H9 (cell line): ENCODE data around the gene PLCXD1. TPM values are rescaled to one million over a fixed set of nuclear protein-coding genes. Genes with fewer than 3 reads are reported as not detected.

Experiments used
- DNase-seq: peaks from one replicate; pipeline ENCODE4 v3.0.0-alpha.2; 2017
- H2AFZ ChIP-seq: one replicate; pipeline ENCODE4 v1.6.1; 2013; ENCODE audit warnings: mild to moderate bottlenecking, low read length, control low read depth, moderate library complexity
- H2AK5ac ChIP-seq: 2 replicates; pipeline ENCODE4 v1.6.1; 2013; ENCODE audit warnings: low read length, control low read depth, mixed read lengths; ENCODE audit not compliant: insufficient read length
- H2BK120ac ChIP-seq: one replicate; pipeline ENCODE4 v1.6.1; 2013; ENCODE audit warnings: low read depth, mild to moderate bottlenecking, low read length, control low read depth, inconsistent platforms; ENCODE audit not compliant: poor library complexity, severe bottlenecking
- H2BK12ac ChIP-seq: 2 replicates; pipeline ENCODE4 v1.6.1; 2013; ENCODE audit warnings: low read length, control low read depth, mixed read lengths, low read depth; ENCODE audit not compliant: insufficient read length
- H2BK15ac ChIP-seq: 2 replicates; pipeline ENCODE4 v1.6.1; 2013; ENCODE audit warnings: low read depth, low read length, control low read depth
- H2BK20ac ChIP-seq: one replicate; pipeline ENCODE4 v1.6.1; 2013; ENCODE audit warnings: low read depth, mild to moderate bottlenecking, low read length, control low read depth, inconsistent platforms; ENCODE audit not compliant: poor library complexity, severe bottlenecking
- H2BK5ac ChIP-seq: 2 replicates; pipeline ENCODE4 v1.6.1; 2013; ENCODE audit warnings: low read length, control low read depth, mixed read lengths; ENCODE audit not compliant: insufficient read length
- H3K14ac ChIP-seq: 2 replicates; pipeline ENCODE4 v1.6.1; 2013; ENCODE audit warnings: low read length, control low read depth; ENCODE audit not compliant: insufficient read depth
- H3K18ac ChIP-seq: 2 replicates; pipeline ENCODE4 v1.6.1; 2013; ENCODE audit warnings: low read depth, mild to moderate bottlenecking, mixed read lengths, low read length, control low read depth; ENCODE audit not compliant: insufficient read length
- H3K23ac ChIP-seq: 2 replicates; pipeline ENCODE4 v1.6.1; 2013; ENCODE audit warnings: low read length, control low read depth, mixed read lengths, low read depth; ENCODE audit not compliant: insufficient read length
- H3K23me2 ChIP-seq: 2 replicates; pipeline ENCODE4 v1.6.1; 2013; ENCODE audit warnings: low read depth, mild to moderate bottlenecking, mixed read lengths, low read length, control low read depth; ENCODE audit not compliant: insufficient read length, poor library complexity, severe bottlenecking
- H3K27ac ChIP-seq: 2 replicates; pipeline ENCODE4 v1.5.1; 2013; ENCODE audit warnings: low read length, control low read depth, mixed read lengths, low read depth; ENCODE audit not compliant: insufficient read length
- H3K27me3 ChIP-seq: 2 replicates; pipeline ENCODE4 v1.6.1; 2013; ENCODE audit warnings: low read length, control low read depth, inconsistent platforms; ENCODE audit not compliant: insufficient read depth
- H3K4ac ChIP-seq: 2 replicates; pipeline ENCODE4 v1.6.1; 2013; ENCODE audit warnings: low read depth, mild to moderate bottlenecking, control low read depth, inconsistent platforms, low read length, moderate library complexity
- H3K4me1 ChIP-seq: 2 replicates; pipeline ENCODE4 v1.6.1; 2013; ENCODE audit warnings: low read length, control low read depth, inconsistent platforms; ENCODE audit not compliant: insufficient read depth
- H3K4me2 ChIP-seq: 2 replicates; pipeline ENCODE4 v1.6.1; 2013; ENCODE audit warnings: low read length, control low read depth, mixed read lengths; ENCODE audit not compliant: insufficient read length, insufficient read depth
- H3K56ac ChIP-seq: 2 replicates; pipeline ENCODE4 v1.6.1; 2013; ENCODE audit warnings: low read depth, mild to moderate bottlenecking, mixed read lengths, low read length, control low read depth; ENCODE audit not compliant: insufficient read length
- H3K79me1 ChIP-seq: 2 replicates; pipeline ENCODE4 v1.6.1; 2013; ENCODE audit warnings: low read depth, mild to moderate bottlenecking, moderate library complexity, low read length, control low read depth, inconsistent platforms; ENCODE audit not compliant: insufficient read depth, poor library complexity, severe bottlenecking
- H3K79me2 ChIP-seq: 2 replicates; pipeline ENCODE4 v1.6.1; 2013; ENCODE audit warnings: low read length, control low read depth, inconsistent platforms; ENCODE audit not compliant: insufficient read depth
- H3K9ac ChIP-seq: 2 replicates; pipeline ENCODE4 v1.6.1; 2013; ENCODE audit warnings: low read length, control low read depth, mixed read lengths; ENCODE audit not compliant: insufficient read length; ENCODE audit errors: extremely low read depth
- H3K9me3 ChIP-seq: one replicate; pipeline ENCODE4 v1.6.1; 2013; ENCODE audit warnings: low read depth, low read length, inconsistent platforms; ENCODE audit not compliant: control insufficient read depth
- H3T11ph ChIP-seq: one replicate; pipeline ENCODE4 v1.6.1; 2013; ENCODE audit warnings: mild to moderate bottlenecking, low read length, control low read depth, inconsistent platforms
- H4K20me1 ChIP-seq: one replicate; pipeline ENCODE4 v1.6.1; 2013; ENCODE audit not compliant: control insufficient read depth, insufficient read length, insufficient read depth
- H4K5ac ChIP-seq: 2 replicates; pipeline ENCODE4 v1.6.1; 2013; ENCODE audit warnings: low read depth, mild to moderate bottlenecking, mixed read lengths, low read length, control low read depth; ENCODE audit not compliant: insufficient read length
- H4K8ac ChIP-seq: replicated peaks from 2 replicates; pipeline ENCODE4 v1.6.1; 2013; ENCODE audit warnings: low read length, control low read depth, mixed read lengths, low read depth; ENCODE audit not compliant: insufficient read length
- H4K91ac ChIP-seq: 2 replicates; pipeline ENCODE4 v1.6.1; 2013; ENCODE audit warnings: low read depth, mild to moderate bottlenecking, moderate library complexity, mixed read lengths, low read length, control low read depth; ENCODE audit not compliant: insufficient read length
- H3K27ac Mint-ChIP-seq, 3 experiments: 2 replicates in 2 of 3; 3 replicates in 1 of 3; pipeline ENCODE4 v1.8.0; 2020 to 2021; ENCODE audit warnings: mixed read lengths in 3 of 3, mild to moderate bottlenecking in 1 of 3, moderate library complexity in 1 of 3
- H3K27me3 Mint-ChIP-seq: 2 replicates; pipeline ENCODE4 v1.8.0; 2021; ENCODE audit warnings: low read depth, mild to moderate bottlenecking, moderate library complexity, mixed read lengths
- H3K36me3 Mint-ChIP-seq, 3 experiments: 2 replicates in 2 of 3; 3 replicates in 1 of 3; pipeline ENCODE4 v1.8.0; 2020 to 2021; ENCODE audit warnings: low read depth in 3 of 3, mixed read lengths in 3 of 3; ENCODE audit not compliant: insufficient read depth in 1 of 3
- H3K4me1 Mint-ChIP-seq, 2 experiments: 2 replicates each; pipeline ENCODE4 v1.8.0; 2020; ENCODE audit warnings: mixed read lengths in 2 of 2
- H3K4me3 Mint-ChIP-seq, 2 experiments: 2 replicates in 1 of 2; 3 replicates in 1 of 2; pipeline ENCODE4 v1.8.0; 2020 to 2021; ENCODE audit warnings: mild to moderate bottlenecking in 2 of 2, mixed read lengths in 2 of 2, moderate library complexity in 1 of 2
- H3K9me3 Mint-ChIP-seq, 2 experiments: 2 replicates in 1 of 2; 3 replicates in 1 of 2; pipeline ENCODE4 v1.8.0; 2020; ENCODE audit warnings: mild to moderate bottlenecking in 2 of 2, mixed read lengths in 2 of 2, moderate library complexity in 1 of 2
- WGBS: extraction: QIAGEN DNeasy Blood & Tissue Kit; methylation state at CpG from one replicate; pipeline ENCODE4 v1.1.7; 2013; ENCODE audit warnings: missing lambda C conversion rate, low lambda C conversion rate, mixed read lengths; ENCODE audit not compliant: insufficient read length; ENCODE audit errors: extremely low coverage; 5-methylcytosine and 5-hydroxymethylcytosine counted together
- total RNA-seq: library from RNA; stranded (reverse); gene quantifications from 2 replicates; pipeline ENCODE4 v1.2.1, GENCODE V29; 2021
- TF ChIP-seq, protein P1 (sequence below): fragments of 200-600 bp; sonication (generic); conservative IDR thresholded peaks from 3 replicates; pipeline ENCODE4 v1.8.0; 2021; ENCODE audit warnings: antibody characterized with exemption, mild to moderate bottlenecking

Gene PLCXD1
- total RNA-seq, 1 experiment from 2014 or later = 96.5 TPM

DNA sequence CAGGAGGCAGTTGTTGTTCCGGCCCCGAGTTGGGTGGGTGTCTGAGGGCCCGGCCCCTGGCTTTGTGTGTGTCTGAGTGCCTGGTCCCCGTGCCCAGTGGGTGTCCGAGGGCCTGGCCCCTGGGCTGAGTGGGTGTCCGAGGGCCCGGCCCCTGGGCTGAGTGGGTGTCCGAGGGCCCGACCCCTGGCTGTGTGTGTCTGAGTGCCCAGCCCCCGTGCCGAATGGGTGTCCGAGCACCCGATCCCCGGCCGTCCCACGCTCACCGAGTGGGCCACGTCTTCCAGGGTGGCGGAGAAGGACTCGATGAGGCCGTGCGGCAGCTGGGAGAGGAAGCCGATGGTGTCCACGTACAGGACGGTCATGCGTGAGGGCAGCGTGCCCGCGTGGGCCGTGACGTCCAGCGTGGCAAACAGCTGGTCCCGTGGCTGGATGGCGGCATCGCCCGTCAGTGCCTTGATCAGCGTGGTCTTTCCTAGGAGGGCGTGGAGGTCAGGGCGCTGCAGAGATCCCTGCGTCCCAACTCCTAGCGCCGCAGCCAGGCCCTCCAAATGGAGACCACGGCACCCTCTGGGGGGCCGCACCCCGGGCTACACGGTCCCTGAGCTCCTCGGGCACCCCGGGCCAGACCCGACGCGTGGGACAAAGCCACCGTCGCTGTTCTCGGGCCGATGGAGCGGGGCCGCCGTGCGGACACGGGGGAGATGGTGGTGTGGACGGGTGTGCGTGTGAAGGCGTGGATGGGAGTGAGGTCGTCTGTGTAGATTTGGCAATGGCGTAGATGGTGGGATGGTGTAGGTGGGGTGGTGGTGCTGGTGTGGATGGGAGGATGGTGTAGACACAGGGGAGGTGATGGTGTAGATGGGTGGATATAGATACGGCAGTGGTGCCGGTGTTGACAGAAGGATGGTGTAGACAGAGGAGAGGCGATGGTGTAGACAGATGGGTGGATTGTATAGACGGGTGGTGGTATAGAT, 30.3 kb downstream of the PLCXD1 start:
- no peaks in the 10 kb centered on the region for H3K9me3 ChIP-seq
- Mint-ChIP-seq H3K4me3 (no peak overlapping the region), H3K4me1 (no peaks in the 10 kb centered on the region), H3K36me3 (peaks cover 30 to 70% (median 66%) of the 10 kb centered on the region in 3 experiments), H3K9me3 (no peaks in the 10 kb centered on the region), H3K27ac (no peak overlapping the region), H3K27me3 (no peaks in the 10 kb centered on the region)
- H3K14ac ChIP-seq = no peak overlapping the region
- TF ChIP-seq, protein P1, sequence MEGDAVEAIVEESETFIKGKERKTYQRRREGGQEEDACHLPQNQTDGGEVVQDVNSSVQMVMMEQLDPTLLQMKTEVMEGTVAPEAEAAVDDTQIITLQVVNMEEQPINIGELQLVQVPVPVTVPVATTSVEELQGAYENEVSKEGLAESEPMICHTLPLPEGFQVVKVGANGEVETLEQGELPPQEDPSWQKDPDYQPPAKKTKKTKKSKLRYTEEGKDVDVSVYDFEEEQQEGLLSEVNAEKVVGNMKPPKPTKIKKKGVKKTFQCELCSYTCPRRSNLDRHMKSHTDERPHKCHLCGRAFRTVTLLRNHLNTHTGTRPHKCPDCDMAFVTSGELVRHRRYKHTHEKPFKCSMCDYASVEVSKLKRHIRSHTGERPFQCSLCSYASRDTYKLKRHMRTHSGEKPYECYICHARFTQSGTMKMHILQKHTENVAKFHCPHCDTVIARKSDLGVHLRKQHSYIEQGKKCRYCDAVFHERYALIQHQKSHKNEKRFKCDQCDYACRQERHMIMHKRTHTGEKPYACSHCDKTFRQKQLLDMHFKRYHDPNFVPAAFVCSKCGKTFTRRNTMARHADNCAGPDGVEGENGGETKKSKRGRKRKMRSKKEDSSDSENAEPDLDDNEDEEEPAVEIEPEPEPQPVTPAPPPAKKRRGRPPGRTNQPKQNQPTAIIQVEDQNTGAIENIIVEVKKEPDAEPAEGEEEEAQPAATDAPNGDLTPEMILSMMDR = no peak
- H4K5ac ChIP-seq = no peak overlapping the region
- H3K79me1 ChIP-seq = no peaks in the 10 kb centered on the region
- H3K4ac ChIP-seq = no peak overlapping the region
- no peaks in the 10 kb centered on the region for H3K27me3 ChIP-seq
- H3K9ac ChIP-seq = no peak overlapping the region
- no peaks in the 10 kb centered on the region for H3K79me2 ChIP-seq
- H2AFZ ChIP-seq = no peak overlapping the region
- 100% methylated on average over 5 of the region's 69 CpGs for WGBS
- no peak overlapping the region for H2AK5ac ChIP-seq
- H4K20me1 ChIP-seq = no peaks in the 10 kb centered on the region
- no peak overlapping the region for H2BK20ac ChIP-seq
- no peak overlapping the region for H3K23ac ChIP-seq
- no peak overlapping the region for H3K4me2 ChIP-seq
- no peak overlapping the region for H3K18ac ChIP-seq
- H2BK12ac ChIP-seq = no peak overlapping the region
- H2BK5ac ChIP-seq = no peak overlapping the region
- no peak overlapping the region for H2BK120ac ChIP-seq
- no peak overlapping the region for H4K8ac ChIP-seq
- H4K91ac ChIP-seq = no peak overlapping the region
- H3K27ac ChIP-seq = no peak overlapping the region
- H3K4me1 ChIP-seq = no peaks in the 10 kb centered on the region
- no peak overlapping the region for H3K56ac ChIP-seq
- H3K23me2 ChIP-seq = no peaks in the 10 kb centered on the region
- no peak overlapping the region for H3T11ph ChIP-seq
- DNase-seq = no peak
- no peak overlapping the region for H2BK15ac ChIP-seq
